Astrocyte (in vitro differentiated cells and primary cell): ENCODE data around the gene COL15A1.

Experiments
- EZH2 ChIP-seq: IDR thresholded peaks from 2 replicates; pipeline ENCODE4 v1.6.1; 2012; ENCODE audit warnings: mild to moderate bottlenecking, low read length, inconsistent platforms; ENCODE audit not compliant: insufficient read depth
- TF ChIP-seq, protein P1 (sequence below): IDR thresholded peaks from 2 replicates; pipeline ENCODE4 v1.5.1; 2011; ENCODE audit warnings: low read depth, mild to moderate bottlenecking, inconsistent platforms, low read length, moderate library complexity; ENCODE audit not compliant: insufficient read depth

DNA sequence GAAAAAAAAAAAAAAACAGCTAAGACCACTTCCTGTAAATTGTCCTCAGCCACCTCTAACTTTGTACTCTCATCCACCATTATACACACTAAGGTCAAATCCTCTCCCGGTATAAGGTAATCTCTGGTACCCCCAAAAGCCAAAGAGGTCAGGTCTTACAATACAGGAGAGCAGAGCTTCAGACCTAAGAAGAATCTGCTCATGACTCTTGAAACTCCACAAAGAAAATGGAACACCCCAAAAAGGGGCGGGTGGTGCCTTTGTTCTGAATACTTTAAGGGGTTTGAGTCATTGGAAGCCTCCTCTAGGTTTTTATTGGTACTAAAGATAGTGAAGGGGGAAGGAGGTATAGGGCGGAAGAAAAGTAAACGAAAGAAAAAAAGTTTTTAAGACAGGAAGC is 69.8 kb downstream of the COL15A1 start:
- TF ChIP-seq, protein P1, sequence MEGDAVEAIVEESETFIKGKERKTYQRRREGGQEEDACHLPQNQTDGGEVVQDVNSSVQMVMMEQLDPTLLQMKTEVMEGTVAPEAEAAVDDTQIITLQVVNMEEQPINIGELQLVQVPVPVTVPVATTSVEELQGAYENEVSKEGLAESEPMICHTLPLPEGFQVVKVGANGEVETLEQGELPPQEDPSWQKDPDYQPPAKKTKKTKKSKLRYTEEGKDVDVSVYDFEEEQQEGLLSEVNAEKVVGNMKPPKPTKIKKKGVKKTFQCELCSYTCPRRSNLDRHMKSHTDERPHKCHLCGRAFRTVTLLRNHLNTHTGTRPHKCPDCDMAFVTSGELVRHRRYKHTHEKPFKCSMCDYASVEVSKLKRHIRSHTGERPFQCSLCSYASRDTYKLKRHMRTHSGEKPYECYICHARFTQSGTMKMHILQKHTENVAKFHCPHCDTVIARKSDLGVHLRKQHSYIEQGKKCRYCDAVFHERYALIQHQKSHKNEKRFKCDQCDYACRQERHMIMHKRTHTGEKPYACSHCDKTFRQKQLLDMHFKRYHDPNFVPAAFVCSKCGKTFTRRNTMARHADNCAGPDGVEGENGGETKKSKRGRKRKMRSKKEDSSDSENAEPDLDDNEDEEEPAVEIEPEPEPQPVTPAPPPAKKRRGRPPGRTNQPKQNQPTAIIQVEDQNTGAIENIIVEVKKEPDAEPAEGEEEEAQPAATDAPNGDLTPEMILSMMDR = no peak
- TF ChIP-seq EZH2 = no peak
